Nephron (organoid): ENCODE results near the gene NR2E3.

ENCODE experiments used
- H3K27ac Mint-ChIP-seq, 3 experiments: 2 replicates each; pipeline ENCODE4 v1.8.0; 2020; ENCODE audit warnings: mixed read lengths in 3 of 3, mild to moderate bottlenecking in 2 of 3, moderate library complexity in 1 of 3
- H3K27me3 Mint-ChIP-seq: 2 replicates; pipeline ENCODE4 v1.8.0; 2021; ENCODE audit warnings: low read depth, mild to moderate bottlenecking, moderate library complexity, mixed read lengths
- H3K36me3 Mint-ChIP-seq: 2 replicates; pipeline ENCODE4 v1.8.0; 2020; ENCODE audit warnings: low read depth, mixed read lengths
- H3K4me1 Mint-ChIP-seq: 2 replicates; pipeline ENCODE4 v1.8.0; 2020; ENCODE audit warnings: mixed read lengths
- H3K4me3 Mint-ChIP-seq, 3 experiments: 2 replicates each; pipeline ENCODE4 v1.8.0; 2020; ENCODE audit warnings: mild to moderate bottlenecking in 3 of 3, mixed read lengths in 3 of 3, moderate library complexity in 2 of 3
- H3K9me3 Mint-ChIP-seq: 2 replicates; pipeline ENCODE4 v1.8.0; 2020; ENCODE audit warnings: mixed read lengths
- CTCF ChIP-seq, 3 experiments: fragments of 200-600 bp; sonication (generic); IDR thresholded peaks; one replicate each; pipeline ENCODE4 v1.5.0; 2021; ENCODE audit warnings: antibody characterized with exemption in 3 of 3; ENCODE audit not compliant: unreplicated experiment in 3 of 3

Gene NR2E3

GRCh38 chr15:71798641-71799040, 11.7 kb upstream of the NR2E3 start:
- Mint-ChIP-seq H3K9me3 (peaks cover 3% of the 10 kb centered on the region), H3K4me3 (no peak overlapping the region), H3K4me1 (peaks cover 19% of the 10 kb centered on the region), H3K27ac (no peak overlapping the region), H3K36me3 (peaks cover 5% of the 10 kb centered on the region), H3K27me3 (no peaks in the 10 kb centered on the region)
- TF ChIP-seq CTCF (IDR thresholded peaks at IDR 0.05; ENCODE audit: unreplicated experiment in 3 of 3) = no peak

- Mint-ChIP-seq H3K27me3 (no peaks in the 10 kb centered on the region), H3K4me3 (no peak overlapping the region), H3K27ac (peak overlapping the region in 1 of 3 experiments; percentile 36), H3K4me1 (peaks cover 32% of the 10 kb centered on the region), H3K36me3 (peaks cover 5% of the 10 kb centered on the region), H3K9me3 (peaks cover 3% of the 10 kb centered on the region)
- TF ChIP-seq CTCF (IDR thresholded peaks at IDR 0.05; ENCODE audit: unreplicated experiment in 3 of 3) = no peak
Measured at GRCh38 chr15:71800190-71800589, 10.2 kb upstream of the NR2E3 start.

- Mint-ChIP-seq H3K27ac (peak overlapping the region; percentile 21 to 33 (median 32)), H3K9me3 (peaks cover 3% of the 10 kb centered on the region), H3K27me3 (no peaks in the 10 kb centered on the region), H3K4me3 (no peak overlapping the region), H3K36me3 (peaks cover 5% of the 10 kb centered on the region), H3K4me1 (peaks cover 40% of the 10 kb centered on the region)
- peak; percentile 86 to 92 (median 89) for TF ChIP-seq CTCF (IDR thresholded peaks at IDR 0.05; ENCODE audit: unreplicated experiment in 3 of 3)
Measured at GRCh38 chr15:71800835-71801745, 9.3 kb upstream of the NR2E3 start.

- TF ChIP-seq CTCF (IDR thresholded peaks at IDR 0.05; ENCODE audit: unreplicated experiment in 3 of 3) = no peak
- peaks cover 5% of the 10 kb centered on the region for H3K36me3 Mint-ChIP-seq
- H3K9me3 Mint-ChIP-seq = peaks cover 3% of the 10 kb centered on the region
- H3K4me1 Mint-ChIP-seq = peaks cover 50% of the 10 kb centered on the region
- H3K27me3 Mint-ChIP-seq = peaks cover 3% of the 10 kb centered on the region
- H3K4me3 Mint-ChIP-seq = no peak overlapping the region
- no peak overlapping the region for H3K27ac Mint-ChIP-seq
Measured at GRCh38 chr15:71801935-71802655, 8.3 kb upstream of the NR2E3 start.

- H3K27ac Mint-ChIP-seq = peak overlapping the region in 1 of 3 experiments; percentile 48
- H3K9me3 Mint-ChIP-seq = peaks cover 3% of the 10 kb centered on the region
- peaks cover 3% of the 10 kb centered on the region for H3K27me3 Mint-ChIP-seq
- no peak overlapping the region for H3K4me3 Mint-ChIP-seq
- peak; percentile 14 to 17 (median 16) for TF ChIP-seq CTCF (IDR thresholded peaks at IDR 0.05; ENCODE audit: unreplicated experiment in 3 of 3)
- peaks cover 5% of the 10 kb centered on the region for H3K36me3 Mint-ChIP-seq
- H3K4me1 Mint-ChIP-seq = peaks cover 57% of the 10 kb centered on the region
Measured at GRCh38 chr15:71802770-71803169, 7.6 kb upstream of the NR2E3 start.
